Testis (tissue), 3 donors: Measurements from ENCODE around the gene UBXN6. TPM values are rescaled to one million over a fixed set of nuclear protein-coding genes. Genes with fewer than 3 reads are reported as not detected.

Experiments used
- DNase-seq: peaks from one replicate; pipeline ENCODE4 v3.0.0-alpha.2; 2019
- H3K27ac ChIP-seq, 2 donors: fragments of 200-600 bp; sonication (generic); one replicate each; pipeline ENCODE4 v1.5.1; 2019
- H3K27me3 ChIP-seq: fragments of 200-600 bp; sonication (generic); one replicate; pipeline ENCODE4 v1.5.1; 2019
- H3K36me3 ChIP-seq: fragments of 200-600 bp; sonication (generic); one replicate; pipeline ENCODE4 v1.5.1; 2017; ENCODE audit warnings: low read depth; ENCODE audit errors: missing control alignments
- H3K4me1 ChIP-seq: fragments of 200-600 bp; sonication (generic); one replicate; pipeline ENCODE4 v1.5.1; 2019
- H3K4me3 ChIP-seq, 2 donors: fragments of 200-600 bp; sonication (generic); one replicate each; pipeline ENCODE4 v1.5.1; 2017 to 2019
- H3K9me3 ChIP-seq: fragments of 200-600 bp; sonication (generic); one replicate; pipeline ENCODE4 v1.5.1; 2017
- POLR2A ChIP-seq: fragments of 450-650 bp; IDR thresholded peaks from one replicate; pipeline ENCODE4 v1.6.1; 2017; ENCODE audit warnings: antibody characterized with exemption, mild to moderate bottlenecking, moderate library complexity
- WGBS, 2 donors: methylation state at CpG; one replicate each; pipeline ENCODE4 v1.1.5; 2018; 5-methylcytosine and 5-hydroxymethylcytosine counted together
- intact Hi-C: fragments of 100-400 bp; cut with DNase I; formaldehyde crosslinking; loops from one replicate; pipeline ENCODE4 v1.15.1; 2023; ENCODE audit warnings: low total_unique reads
- polyA plus RNA-seq: library from polyadenylated mRNA; stranded (reverse); fragments of 350-450 nt; fragmentation: Illumina TruSeq; extraction: RNeasy Lipid Tissue Mini Kit (QIAGEN cat#74804); gene quantifications from one replicate; pipeline ENCODE4 v1.2.3, GENCODE V29; 2014; ENCODE audit warnings: low read depth, low replicate concordance; ENCODE audit not compliant: insufficient read depth
- total RNA-seq, 2 donors: library from RNA; depleted of rRNA; stranded (reverse); fragments of >200 nt; gene quantifications; one replicate each; pipeline ENCODE4 v1.2.3, GENCODE V29; 2016
- TF ChIP-seq, protein P1 (sequence below), 3 experiments: fragments of 450-650 bp in 2 of 3; fragments of 200-600 bp in 1 of 3; sonication (generic) in 1 of 3; IDR thresholded peaks; one replicate each; pipeline ENCODE4 v1.5.1; 2016 to 2019; ENCODE audit warnings: antibody characterized with exemption in 3 of 3, mild to moderate bottlenecking in 2 of 3, moderate library complexity in 1 of 3

The UBXN6 gene
- total and polyA plus RNA-seq, 3 donors from 2014 or later, result 293 to 336 (median 319) TPM

DNA sequence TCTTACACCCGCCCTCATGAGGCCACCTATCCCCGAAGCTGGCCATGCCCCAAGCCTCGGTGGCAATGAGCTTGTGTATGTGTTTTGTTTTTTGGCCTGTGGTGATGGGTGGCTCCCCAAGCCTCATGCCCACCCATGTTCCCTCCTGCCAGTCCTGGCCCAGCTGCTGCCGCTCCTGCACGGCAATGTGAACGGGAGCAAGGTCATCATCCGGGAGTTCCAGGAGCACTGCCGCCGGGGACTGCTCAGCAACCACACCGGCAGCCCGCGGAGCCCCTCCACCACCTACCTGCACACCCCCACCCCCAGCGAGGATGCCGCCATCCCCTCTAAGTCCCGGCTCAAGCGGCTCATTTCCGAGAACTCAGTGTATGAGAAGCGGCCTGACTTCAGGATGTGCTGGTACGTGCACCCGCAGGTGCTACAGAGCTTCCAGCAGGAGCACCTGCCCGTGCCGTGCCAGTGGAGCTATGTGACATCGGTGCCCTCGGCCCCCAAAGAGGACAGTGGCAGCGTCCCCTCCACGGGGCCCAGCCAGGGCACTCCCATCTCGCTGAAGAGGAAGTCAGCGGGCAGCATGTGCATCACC, 24.6 kb downstream of the UBXN6 start:
- no peaks in the 10 kb centered on the region for H3K4me1 ChIP-seq
- intact Hi-C loops, result no loop called here
- WGBS, 2 donors, result 91 to 93% methylated on average over 11 to 28 of the region's 28 CpGs
- no peaks in the 10 kb centered on the region for H3K36me3 ChIP-seq
- no peak overlapping the region for H3K27ac ChIP-seq
- H3K27me3 ChIP-seq, result no peaks in the 10 kb centered on the region
- H3K4me3 ChIP-seq, result no peak overlapping the region
- H3K9me3 ChIP-seq, result no peaks in the 10 kb centered on the region
- DNase-seq, result no peak
- no peak for TF ChIP-seq POLR2A
- TF ChIP-seq, protein P1, sequence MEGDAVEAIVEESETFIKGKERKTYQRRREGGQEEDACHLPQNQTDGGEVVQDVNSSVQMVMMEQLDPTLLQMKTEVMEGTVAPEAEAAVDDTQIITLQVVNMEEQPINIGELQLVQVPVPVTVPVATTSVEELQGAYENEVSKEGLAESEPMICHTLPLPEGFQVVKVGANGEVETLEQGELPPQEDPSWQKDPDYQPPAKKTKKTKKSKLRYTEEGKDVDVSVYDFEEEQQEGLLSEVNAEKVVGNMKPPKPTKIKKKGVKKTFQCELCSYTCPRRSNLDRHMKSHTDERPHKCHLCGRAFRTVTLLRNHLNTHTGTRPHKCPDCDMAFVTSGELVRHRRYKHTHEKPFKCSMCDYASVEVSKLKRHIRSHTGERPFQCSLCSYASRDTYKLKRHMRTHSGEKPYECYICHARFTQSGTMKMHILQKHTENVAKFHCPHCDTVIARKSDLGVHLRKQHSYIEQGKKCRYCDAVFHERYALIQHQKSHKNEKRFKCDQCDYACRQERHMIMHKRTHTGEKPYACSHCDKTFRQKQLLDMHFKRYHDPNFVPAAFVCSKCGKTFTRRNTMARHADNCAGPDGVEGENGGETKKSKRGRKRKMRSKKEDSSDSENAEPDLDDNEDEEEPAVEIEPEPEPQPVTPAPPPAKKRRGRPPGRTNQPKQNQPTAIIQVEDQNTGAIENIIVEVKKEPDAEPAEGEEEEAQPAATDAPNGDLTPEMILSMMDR (IDR thresholded peaks at IDR 0.05), result no peak

DNA sequence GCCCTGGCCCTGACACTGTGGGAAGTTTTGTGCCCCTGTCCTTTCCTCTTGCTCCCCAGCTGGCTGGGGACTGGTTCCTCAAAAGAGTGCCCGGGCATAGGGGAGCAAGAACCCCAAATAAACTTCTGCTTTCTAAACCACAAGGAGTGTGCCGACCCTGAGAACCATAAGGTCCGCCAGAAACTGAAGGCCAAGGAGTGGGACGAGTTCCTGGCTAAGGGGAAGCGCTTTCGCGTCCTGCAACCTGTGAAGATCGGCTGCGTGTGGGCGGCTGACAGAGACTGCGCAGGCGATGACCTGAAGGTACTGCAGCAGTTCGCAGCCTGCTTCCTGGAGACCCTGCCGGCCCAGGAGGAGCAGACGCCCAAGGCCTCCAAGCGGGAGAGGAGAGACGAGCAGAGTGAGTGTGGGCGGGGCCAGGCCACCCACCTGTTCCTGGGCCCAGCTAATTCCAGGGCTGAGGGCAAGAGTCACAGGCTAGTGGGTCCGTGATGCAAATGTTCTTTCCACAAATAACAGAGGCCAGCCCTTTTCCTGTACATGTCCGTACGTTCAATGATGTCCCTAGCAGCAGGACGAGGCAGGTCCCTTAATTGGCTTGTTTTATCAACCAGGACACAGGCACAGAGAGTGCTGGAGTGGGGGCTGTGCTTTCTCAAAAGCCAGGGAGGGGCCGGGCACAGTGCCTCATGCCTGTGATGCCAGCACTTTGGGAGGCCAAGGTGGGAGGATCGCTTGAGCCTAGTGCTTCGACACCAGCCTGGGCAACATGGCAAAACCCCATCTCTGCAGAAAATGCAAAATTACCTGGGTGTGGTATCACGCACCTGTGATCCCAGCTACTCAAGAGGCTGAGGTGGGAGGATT, 25.6 kb downstream of the UBXN6 start:
- H3K36me3 ChIP-seq, result no peaks in the 10 kb centered on the region
- WGBS, 2 donors, result 59 to 71% methylated on average over 22 to 26 of the region's 26 CpGs
- TF ChIP-seq POLR2A, result no peak
- TF ChIP-seq, protein P1 (IDR thresholded peaks at IDR 0.05), result no peak
- H3K9me3 ChIP-seq, result no peaks in the 10 kb centered on the region
- H3K27me3 ChIP-seq, result no peaks in the 10 kb centered on the region
- intact Hi-C loops, result no loop called here
- peak overlapping the region in 1 of 2 donors; percentile 2 for H3K27ac ChIP-seq
- no peak for DNase-seq
- no peak overlapping the region for H3K4me3 ChIP-seq
- no peaks in the 10 kb centered on the region for H3K4me1 ChIP-seq

DNA sequence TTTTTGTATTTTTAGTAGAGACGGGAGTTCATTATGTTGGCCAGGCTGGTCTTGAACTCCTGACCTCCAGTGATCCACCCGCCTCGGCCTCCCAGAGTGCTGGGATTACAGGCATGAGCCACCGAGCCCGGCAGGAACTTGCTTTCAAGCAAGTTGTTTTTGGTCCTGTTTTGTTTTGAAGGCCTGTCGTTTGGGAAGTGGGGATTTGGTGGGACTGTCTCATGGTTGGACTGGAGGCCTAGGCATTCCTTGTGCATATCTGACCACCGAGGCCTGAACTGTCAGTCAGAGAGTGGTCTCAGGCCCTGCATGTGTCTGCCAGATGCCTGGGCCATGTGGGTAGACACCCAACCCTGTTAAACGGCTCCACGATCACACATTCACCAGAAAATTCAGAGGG, 26.3 kb downstream of the UBXN6 start:
- no peak for DNase-seq
- H3K36me3 ChIP-seq, result no peaks in the 10 kb centered on the region
- 75% methylated on average over 9 of the region's 9 CpGs; no CpG with 5 or more reads in 1 of the 2 donors for WGBS, 2 donors
- no peak overlapping the region for H3K4me3 ChIP-seq
- peak overlapping the region in 1 of 2 donors; percentile 2 for H3K27ac ChIP-seq
- no peaks in the 10 kb centered on the region for H3K4me1 ChIP-seq
- H3K27me3 ChIP-seq, result no peaks in the 10 kb centered on the region
- intact Hi-C loops, result no loop called here
- no peak for TF ChIP-seq POLR2A
- TF ChIP-seq, protein P1 (IDR thresholded peaks at IDR 0.05), result no peak
- no peaks in the 10 kb centered on the region for H3K9me3 ChIP-seq

DNA sequence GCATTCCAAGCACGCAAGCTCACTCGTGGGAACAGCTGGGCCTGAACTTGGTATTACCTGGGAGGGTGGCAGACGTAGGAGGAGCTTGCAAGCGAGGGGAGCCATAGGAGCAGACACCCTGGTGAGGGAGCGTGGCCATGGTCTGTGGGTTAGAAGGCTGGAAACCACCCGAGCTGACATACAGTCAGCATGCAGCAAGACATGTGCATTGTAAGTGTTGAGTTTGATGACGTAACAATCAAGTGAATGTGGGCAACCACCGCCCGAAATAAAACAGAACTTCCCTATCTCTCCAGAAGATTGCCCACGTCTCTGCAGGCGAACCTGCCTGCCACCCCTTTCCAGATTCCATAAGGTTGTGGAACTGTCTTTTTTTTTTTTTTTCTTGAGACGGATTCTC, 26.8 kb downstream of the UBXN6 start:
- no peak for DNase-seq
- Histone ChIP-seq H3K4me1 (no peaks in the 10 kb centered on the region), H3K4me3 (no peak overlapping the region), H3K9me3 (no peaks in the 10 kb centered on the region), H3K27ac (no peak overlapping the region), H3K27me3 (no peaks in the 10 kb centered on the region), H3K36me3 (no peaks in the 10 kb centered on the region)
- no peak for TF ChIP-seq POLR2A
- TF ChIP-seq, protein P1 (IDR thresholded peaks at IDR 0.05), result no peak
- 88 to 95% methylated on average over 12 of the region's 12 CpGs for WGBS, 2 donors
- intact Hi-C loops, result no loop called here
